GM10266 (cell line): ENCODE data around the gene SIAH1.
"Not testable (repeated sequence)": the region's sequence is repeated elsewhere in the genome, so short reads cannot be mapped to it uniquely, and the experiment has no call there.

Source experiments
- DNase-seq: peaks from one replicate; pipeline ENCODE4 v3.0.0; 2012; ENCODE audit errors: extremely low spot score
- CTCF ChIP-seq: IDR thresholded peaks from 2 replicates; pipeline ENCODE4 v1.5.1; 2012; ENCODE audit warnings: mild to moderate bottlenecking, low read depth; ENCODE audit not compliant: control insufficient read depth, insufficient read depth; ENCODE audit errors: missing control alignments

SIAH1 gene

GRCh38 chr16:48378836-48379235 is 6.4 kb downstream of the SIAH1 start:
- no peak for DNase-seq
- no peak for TF ChIP-seq CTCF

DNA sequence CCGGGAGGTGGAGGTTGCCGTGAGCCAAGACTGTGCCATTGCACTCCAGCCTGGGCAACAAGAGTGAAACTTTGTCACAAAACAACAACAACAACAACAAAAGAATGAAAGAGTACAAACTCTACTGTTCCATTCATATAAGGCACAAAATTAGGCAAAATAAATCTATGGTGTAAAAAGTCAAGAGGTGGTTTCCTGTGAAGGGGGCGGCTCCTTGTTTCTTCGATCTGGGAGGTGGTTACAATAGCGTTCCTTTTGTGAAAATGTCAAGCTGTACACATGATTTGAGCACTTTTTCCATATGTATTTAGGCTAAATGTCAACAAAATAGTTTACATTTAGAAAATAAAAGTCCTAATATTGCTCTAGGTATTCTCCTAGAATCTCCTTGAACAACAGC is 6.9 kb downstream of the SIAH1 start:
- no peak for DNase-seq
- no peak for TF ChIP-seq CTCF

- DNase-seq, result not testable (repeated sequence)
Observed at GRCh38 chr16:48377301-48377700, 7.9 kb downstream of the SIAH1 start.

GRCh38 chr16:48374255-48374654 is 11.0 kb downstream of the SIAH1 start:
- DNase-seq, result no peak
- TF ChIP-seq CTCF, result no peak

DNA sequence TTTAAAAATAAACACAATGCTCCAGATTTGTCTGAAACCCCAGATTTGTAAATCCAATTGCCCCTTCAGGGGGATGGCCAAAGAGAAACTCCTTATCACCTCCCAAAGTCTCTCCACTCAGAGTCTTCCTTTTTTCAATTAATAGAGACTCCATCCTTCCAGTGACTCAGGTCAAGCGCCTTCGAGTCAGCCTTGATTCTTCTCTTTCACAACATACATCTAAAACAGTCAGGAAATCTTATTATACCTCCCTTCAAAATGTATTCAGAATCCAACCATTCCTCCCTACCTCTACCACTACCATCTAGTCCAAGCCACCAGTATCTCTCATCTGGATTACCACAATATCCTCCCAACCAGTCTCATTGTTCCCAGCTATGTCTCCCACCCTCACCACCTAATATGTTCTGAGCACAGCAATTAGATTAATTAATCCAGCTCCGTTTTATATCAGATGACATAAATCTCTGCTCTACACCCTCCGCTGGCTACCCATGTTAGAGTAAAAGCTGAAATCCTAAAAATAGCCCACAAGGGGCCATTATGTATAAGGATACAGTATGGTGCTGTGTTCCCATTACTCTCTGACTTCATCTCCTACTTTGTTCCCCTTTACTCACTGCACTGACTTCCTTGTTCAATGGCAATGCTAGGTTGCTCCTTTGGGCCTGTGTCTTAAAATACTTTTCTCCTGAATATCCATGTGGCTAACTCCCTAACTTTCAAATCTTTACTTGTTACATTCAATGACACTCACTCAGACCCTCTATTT is 11.8 kb downstream of the SIAH1 start:
- DNase-seq, result no peak
- TF ChIP-seq CTCF, result no peak

- TF ChIP-seq CTCF, result no peak
- DNase-seq, result no peak
Observed at GRCh38 chr16:48372744-48373143, 12.5 kb downstream of the SIAH1 start.

DNA sequence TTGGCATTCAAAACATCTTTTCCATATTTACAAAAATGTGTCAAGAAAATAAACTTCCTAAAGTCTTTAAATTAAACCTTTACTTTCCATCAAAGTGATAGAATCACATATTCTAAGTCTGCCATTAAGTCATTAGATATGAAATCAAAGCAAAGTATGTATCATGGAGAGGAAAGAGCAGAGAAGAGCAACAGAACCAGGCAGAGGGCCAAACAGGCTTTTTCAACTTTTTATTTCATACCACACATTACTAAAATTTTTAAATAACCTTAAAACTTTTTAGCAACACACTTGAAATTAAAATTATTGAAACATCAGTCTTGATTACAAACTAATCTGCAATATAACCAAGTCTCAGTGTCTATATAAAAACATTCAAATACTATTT is 13.8 kb downstream of the SIAH1 start:
- no peak for TF ChIP-seq CTCF
- no peak for DNase-seq

- not testable (repeated sequence) for DNase-seq
Observed at GRCh38 chr16:48370668-48371392, 14.4 kb downstream of the SIAH1 start.
